Smooth muscle cell of the umbilical artery (primary cell): Measurements from ENCODE around the gene REV3L. TPM values are rescaled to one million over a fixed set of nuclear protein-coding genes. Genes with fewer than 3 reads are reported as not detected.

ENCODE experiments used
- total RNA-seq: library from RNA; depleted of rRNA; stranded (reverse); fragments of >200 nt; gene quantifications from 2 replicates; pipeline ENCODE4 v1.2.3, GENCODE V29; 2014

REV3L gene, protein sequence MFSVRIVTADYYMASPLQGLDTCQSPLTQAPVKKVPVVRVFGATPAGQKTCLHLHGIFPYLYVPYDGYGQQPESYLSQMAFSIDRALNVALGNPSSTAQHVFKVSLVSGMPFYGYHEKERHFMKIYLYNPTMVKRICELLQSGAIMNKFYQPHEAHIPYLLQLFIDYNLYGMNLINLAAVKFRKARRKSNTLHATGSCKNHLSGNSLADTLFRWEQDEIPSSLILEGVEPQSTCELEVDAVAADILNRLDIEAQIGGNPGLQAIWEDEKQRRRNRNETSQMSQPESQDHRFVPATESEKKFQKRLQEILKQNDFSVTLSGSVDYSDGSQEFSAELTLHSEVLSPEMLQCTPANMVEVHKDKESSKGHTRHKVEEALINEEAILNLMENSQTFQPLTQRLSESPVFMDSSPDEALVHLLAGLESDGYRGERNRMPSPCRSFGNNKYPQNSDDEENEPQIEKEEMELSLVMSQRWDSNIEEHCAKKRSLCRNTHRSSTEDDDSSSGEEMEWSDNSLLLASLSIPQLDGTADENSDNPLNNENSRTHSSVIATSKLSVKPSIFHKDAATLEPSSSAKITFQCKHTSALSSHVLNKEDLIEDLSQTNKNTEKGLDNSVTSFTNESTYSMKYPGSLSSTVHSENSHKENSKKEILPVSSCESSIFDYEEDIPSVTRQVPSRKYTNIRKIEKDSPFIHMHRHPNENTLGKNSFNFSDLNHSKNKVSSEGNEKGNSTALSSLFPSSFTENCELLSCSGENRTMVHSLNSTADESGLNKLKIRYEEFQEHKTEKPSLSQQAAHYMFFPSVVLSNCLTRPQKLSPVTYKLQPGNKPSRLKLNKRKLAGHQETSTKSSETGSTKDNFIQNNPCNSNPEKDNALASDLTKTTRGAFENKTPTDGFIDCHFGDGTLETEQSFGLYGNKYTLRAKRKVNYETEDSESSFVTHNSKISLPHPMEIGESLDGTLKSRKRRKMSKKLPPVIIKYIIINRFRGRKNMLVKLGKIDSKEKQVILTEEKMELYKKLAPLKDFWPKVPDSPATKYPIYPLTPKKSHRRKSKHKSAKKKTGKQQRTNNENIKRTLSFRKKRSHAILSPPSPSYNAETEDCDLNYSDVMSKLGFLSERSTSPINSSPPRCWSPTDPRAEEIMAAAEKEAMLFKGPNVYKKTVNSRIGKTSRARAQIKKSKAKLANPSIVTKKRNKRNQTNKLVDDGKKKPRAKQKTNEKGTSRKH (N-terminal part only)
- 23.8 and 24.9 TPM in 2 replicates for total RNA-seq

DNA sequence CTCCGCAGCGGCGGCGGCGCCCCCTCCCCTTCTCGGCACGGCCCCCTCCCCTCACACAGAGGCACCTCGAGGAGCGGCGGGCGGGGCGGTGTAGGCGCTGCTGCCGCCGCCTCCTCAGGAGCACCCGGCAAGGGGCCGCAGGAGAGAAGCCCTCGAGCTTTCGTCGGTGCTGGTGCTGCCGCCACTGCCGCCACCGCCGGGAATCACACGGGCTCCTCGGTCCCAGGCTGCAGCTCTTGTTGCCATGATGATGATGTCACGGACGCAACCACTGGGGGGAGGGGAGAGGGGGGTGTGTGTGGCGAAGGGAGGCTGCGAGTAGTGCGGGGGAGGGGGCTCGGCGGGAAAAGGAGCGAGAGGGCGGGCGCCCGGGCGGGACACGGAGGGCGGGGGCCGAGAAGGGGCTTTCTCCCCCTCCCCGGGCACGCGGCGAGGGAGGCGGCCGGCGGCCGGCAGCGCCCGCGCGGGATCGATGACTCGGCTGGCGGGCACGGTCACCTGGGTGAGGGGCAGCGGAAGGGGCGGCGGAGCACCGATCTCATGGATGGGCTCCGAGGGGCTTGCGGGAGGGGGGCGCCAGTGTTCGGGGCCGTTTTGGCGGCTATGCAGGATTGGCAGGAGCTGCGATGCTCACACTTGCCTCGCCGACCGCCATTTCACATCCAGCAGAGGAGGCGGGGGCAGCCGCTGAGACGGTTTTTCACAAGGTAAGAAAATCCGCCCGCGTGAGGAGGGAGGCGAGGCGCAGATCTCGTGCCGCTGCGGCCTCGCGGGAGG, at the start of gene REV3L:
Gene REV3L, minus strand, starts transcription at position 260 of the 777 bp plus-strand sequence. CDS start 330 bp downstream, outside the sequence.

Other genes with a start within 250 kb of the REV3L start
- gene TRAF3IP2, start 122.7 kb upstream of the REV3L start, total RNA-seq = 10.7 and 16.3 TPM in 2 replicates